Mucosa of descending colon (tissue), 3 donors: Measurements from ENCODE around the gene PMEPA1. TPM values are rescaled to one million over a fixed set of nuclear protein-coding genes. Genes with fewer than 3 reads are reported as not detected.

Experiments used
- ATAC-seq: fragments of 200-7000 bp; cut with Tn5 transposase; one replicate; pipeline ENCODE4 v1.9.1; 2020; ENCODE audit warnings: mild to moderate bottlenecking, moderate library complexity
- DNase-seq, 3 donors: peaks; one replicate each; pipeline ENCODE4 v3.0.0-alpha.2; 2020
- H3K36me3 ChIP-seq: fragments of 200-600 bp; one replicate; pipeline ENCODE4 v1.8.0; 2021; ENCODE audit warnings: low read depth, mild to moderate bottlenecking
- H3K4me1 ChIP-seq: fragments of 200-600 bp; one replicate; pipeline ENCODE4 v1.8.0; 2021; ENCODE audit warnings: low read depth, mild to moderate bottlenecking
- H3K4me3 ChIP-seq: fragments of 200-600 bp; one replicate; pipeline ENCODE4 v1.8.0; 2021; ENCODE audit warnings: mild to moderate bottlenecking
- H3K9me3 ChIP-seq: fragments of 200-600 bp; one replicate; pipeline ENCODE4 v1.8.0; 2021; ENCODE audit warnings: mild to moderate bottlenecking
- CTCF ChIP-seq: fragments of 200-600 bp; IDR thresholded peaks from one replicate; pipeline ENCODE4 v1.8.0; 2022; ENCODE audit warnings: antibody characterized with exemption, mild to moderate bottlenecking
- intact Hi-C, 2 donors: fragments of 100-400 bp; cut with DNase I in 1 of 2; cut with micrococcal nuclease in 1 of 2; formaldehyde crosslinking; loops; one replicate each; pipeline versions ENCODE4 v1.11.0 to v1.11.1; 2022; cut with DNase I, micrococcal nuclease
- total RNA-seq, 3 donors: library from RNA; stranded (reverse); fragmentation: NEBNext Ultra II Directional in 2 of 3; extraction: Animal tissue kit (Norgen Biotek cat#: 25700) in 2 of 3; gene quantifications; one replicate each; pipeline versions ENCODE4 v1.2.1 to v1.2.4, GENCODE V29; 2021 to 2023
- donor health status: DM: no; HTN: no; CAD: no; lungs with moderate emphysema.
- donor health status: DM: no; HTN: no; CAD: no.
- donor health status: DM: no; HTN: yes; CAD: no.

The PMEPA1 gene
- total RNA-seq, 3 donors from 2014 or later, result 18.5 to 35.5 (median 23.5) TPM

- no peak overlapping the region for H3K4me3 ChIP-seq
- H3K9me3 ChIP-seq, result no peaks in the 10 kb centered on the region
- no peaks in the 10 kb centered on the region for H3K36me3 ChIP-seq
- intact Hi-C loops, result no loop called here
- ATAC-seq (no peak), DNase-seq (no peak)
- no peak for TF ChIP-seq CTCF
- H3K4me1 ChIP-seq, result peaks cover 6% of the 10 kb centered on the region
Observed at GRCh38 chr20:57711826-57712225, 2.0 kb upstream of the PMEPA1 start.

- TF ChIP-seq CTCF, result no peak
Observed at GRCh38 chr20:57711311-57711712, 1.5 kb upstream of the PMEPA1 start.

GRCh38 chr20:57710841-57711240 lies 1.0 kb upstream of the PMEPA1 start:
- TF ChIP-seq CTCF, result no peak
- Histone ChIP-seq H3K9me3 (no peaks in the 10 kb centered on the region), H3K36me3 (no peaks in the 10 kb centered on the region), H3K4me3 (no peak overlapping the region), H3K4me1 (peaks cover 6% of the 10 kb centered on the region)
- intact Hi-C loops, result no loop called here
- no peak for ATAC-seq
- DNase-seq, result no peak

More at GRCh38 chr20:57711311-57711712, 1.5 kb upstream of the PMEPA1 start:
- intact Hi-C loops, result no loop called here
- DNase-seq (peak in 1 of 3 donors; percentile 39), ATAC-seq (no peak)
- no peaks in the 10 kb centered on the region for H3K36me3 ChIP-seq
- no peak overlapping the region for H3K4me3 ChIP-seq
- no peaks in the 10 kb centered on the region for H3K9me3 ChIP-seq
- H3K4me1 ChIP-seq, result peaks cover 6% of the 10 kb centered on the region

- Histone ChIP-seq H3K36me3 (no peaks in the 10 kb centered on the region), H3K4me3 (peak overlapping the region; percentile 51), H3K4me1 (peaks cover 6% of the 10 kb centered on the region), H3K9me3 (no peaks in the 10 kb centered on the region)
- DNase-seq (peak in 2 of 3 donors; percentile 36 to 66), ATAC-seq (peak; percentile 25)
- TF ChIP-seq CTCF, result no peak
- intact Hi-C loops, result no loop called here
Observed at GRCh38 chr20:57708694-57709673, 831 bp downstream of the PMEPA1 start.

- Histone ChIP-seq H3K4me3 (no peak overlapping the region), H3K9me3 (no peaks in the 10 kb centered on the region), H3K36me3 (no peaks in the 10 kb centered on the region), H3K4me1 (peaks cover 6% of the 10 kb centered on the region)
- DNase-seq (peak in 1 of 3 donors; percentile 50), ATAC-seq (peak; percentile 15)
- no peak for TF ChIP-seq CTCF
- intact Hi-C loops, result no loop called here
Observed at GRCh38 chr20:57707849-57708693, 1.7 kb downstream of the PMEPA1 start.
